ENCODE data around the gene KCNH6.

Gene KCNH6

GRCh38 chr17:63550817-63551639 is 27.9 kb downstream of the KCNH6 start:
- DNase-seq (ENCODE audit: low spot score), result peak; percentile 50

GRCh38 chr17:63552211-63552610 is 29.1 kb downstream of the KCNH6 start:
- DNase-seq (ENCODE audit: low spot score), result no peak

GRCh38 chr17:63555500-63556156 is 32.5 kb downstream of the KCNH6 start:
- DNase-seq (ENCODE audit: low spot score), result no peak

GRCh38 chr17:63557416-63557815 is 34.3 kb downstream of the KCNH6 start:
- DNase-seq (ENCODE audit: low spot score), result no peak

- no peak for DNase-seq (ENCODE audit: low spot score)
Observed at GRCh38 chr17:63558441-63558840, 35.3 kb downstream of the KCNH6 start.

- no peak for DNase-seq (ENCODE audit: low spot score)
Observed at GRCh38 chr17:63561819-63562218, 38.7 kb downstream of the KCNH6 start.

- DNase-seq (ENCODE audit: low spot score), result no peak
Observed at GRCh38 chr17:63563339-63563738, 40.2 kb downstream of the KCNH6 start.

GRCh38 chr17:63564562-63564961 is 41.4 kb downstream of the KCNH6 start:
- no peak for DNase-seq (ENCODE audit: low spot score)

GRCh38 chr17:63567229-63567628 is 44.1 kb downstream of the KCNH6 start:
- no peak for DNase-seq (ENCODE audit: low spot score)

- DNase-seq (ENCODE audit: low spot score), result no peak
Observed at GRCh38 chr17:63568563-63568962, 45.4 kb downstream of the KCNH6 start.

GRCh38 chr17:63571632-63572310 is 48.6 kb downstream of the KCNH6 start:
- DNase-seq (ENCODE audit: low spot score), result no peak

GRCh38 chr17:63573634-63574033 is 50.5 kb downstream of the KCNH6 start:
- DNase-seq (ENCODE audit: low spot score), result peak; percentile 42

- no peak for DNase-seq (ENCODE audit: low spot score)
Observed at GRCh38 chr17:63578027-63578768, 55.0 kb downstream of the KCNH6 start.

- no peak for DNase-seq (ENCODE audit: low spot score)
Observed at GRCh38 chr17:63578769-63579111, 55.6 kb downstream of the KCNH6 start.

- no peak for DNase-seq (ENCODE audit: low spot score)
Observed at GRCh38 chr17:63579633-63580032, 56.5 kb downstream of the KCNH6 start.

- DNase-seq (ENCODE audit: low spot score), result no peak
Observed at GRCh38 chr17:63587770-63588169, 64.6 kb downstream of the KCNH6 start.

- no peak for DNase-seq (ENCODE audit: low spot score)
Observed at GRCh38 chr17:63588797-63589196, 65.6 kb downstream of the KCNH6 start.

GRCh38 chr17:63589646-63590045 is 66.5 kb downstream of the KCNH6 start:
- no peak for DNase-seq (ENCODE audit: low spot score)

- no peak for DNase-seq (ENCODE audit: low spot score)
Observed at GRCh38 chr17:63592797-63593196, 69.6 kb downstream of the KCNH6 start.

- no peak for DNase-seq (ENCODE audit: low spot score)
Observed at GRCh38 chr17:63595132-63595531, 72.0 kb downstream of the KCNH6 start.

All from iPS-NIHi11 (cell line).